Measurements from ENCODE around the gene PHF13. TPM values are rescaled to one million over a fixed set of nuclear protein-coding genes. Genes with fewer than 3 reads are reported as not detected.

Gene PHF13
- polyA plus RNA-seq (2013, experiment 1 of 2) = 26.7 TPM
- 22.6 TPM for polyA plus RNA-seq (2013, experiment 2 of 2)

DNA sequence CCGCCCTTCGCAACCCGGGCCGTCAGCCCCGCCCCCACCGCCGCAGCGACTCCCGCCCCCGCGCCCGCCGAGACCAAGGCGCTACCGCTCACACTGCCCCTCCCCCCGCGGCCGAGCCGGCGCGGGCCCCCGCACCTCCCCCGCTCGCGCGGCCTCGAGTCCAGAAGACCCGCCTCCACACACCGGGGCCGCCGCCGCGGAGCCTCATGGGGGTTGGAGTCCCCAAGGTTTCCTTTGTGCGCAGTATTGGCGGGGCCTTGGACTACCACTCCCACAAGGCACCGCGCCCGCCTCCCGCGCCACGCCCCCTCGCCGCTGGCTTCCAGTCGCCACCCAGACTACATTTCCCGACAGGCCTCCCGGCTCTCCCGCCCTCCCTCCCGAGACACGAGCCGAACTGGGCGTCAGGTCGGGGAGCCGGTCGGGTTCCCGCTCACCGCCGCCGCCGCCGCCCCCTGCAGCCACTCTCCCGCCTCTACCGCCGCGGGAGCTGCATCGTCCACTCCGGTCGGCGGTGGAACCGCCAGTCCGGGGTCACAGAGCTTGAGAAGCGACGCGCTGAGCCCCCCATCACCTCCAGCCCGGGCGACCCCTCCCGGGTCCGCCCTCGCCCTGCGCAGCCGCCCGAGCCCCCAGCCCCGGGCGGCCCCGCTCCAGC is at the start of gene PHF13:
TSS of gene PHF13 (plus strand) at position 371 of the 658 bp plus-strand sequence. CDS start 336 bp downstream, outside the sequence.
- Histone ChIP-seq H3K4me3 (ENCODE audit: extremely low read depth, insufficient read depth, low read length, poor library complexity, severe bottlenecking) (peak within 1 kb of the TSS; percentile 96), H3K4me1 (ENCODE audit: control insufficient read depth, insufficient read depth, low read length, poor library complexity, severe bottlenecking) (no peaks in the 10 kb centered on the region), H3K36me3 (ENCODE audit: control insufficient read depth, insufficient read depth, low read length) (peaks cover 23% of the 10 kb centered on the region), H3K9me3 (ENCODE audit: control insufficient read depth, low read length) (no peaks in the 10 kb centered on the region), H3K27ac (ENCODE audit: low read depth, low read length, severe bottlenecking) (peak within 1 kb of the TSS; percentile 72)
- 0% methylated on average over 40 to 50 of the region's 84 CpGs for WGBS, 2 experiments (ENCODE audit: insufficient coverage in 2 of 2)

DNA sequence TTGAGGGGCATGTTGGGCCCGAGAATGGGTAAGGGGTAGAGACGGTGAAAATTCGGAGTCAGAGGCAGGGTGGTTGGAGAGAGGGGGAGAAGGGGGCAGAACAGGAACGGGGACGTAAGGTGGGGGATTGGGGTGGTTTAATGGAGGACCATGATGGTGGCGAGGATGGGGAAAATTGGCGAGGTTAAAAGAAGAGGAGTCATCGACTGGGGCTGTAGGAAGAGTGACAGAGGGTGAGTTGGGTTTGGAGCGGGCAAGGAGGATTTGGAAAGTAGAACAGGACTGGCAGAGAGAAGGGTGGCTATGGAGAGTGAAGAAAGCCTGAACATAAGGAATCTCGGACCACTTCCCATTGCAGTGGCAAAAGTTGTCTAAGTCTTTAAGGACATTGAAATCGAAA is 44.5 kb upstream of the PHF13 start:
- Histone ChIP-seq H3K4me1 (ENCODE audit: control insufficient read depth, insufficient read depth, low read length, poor library complexity, severe bottlenecking) (no peaks in the 10 kb centered on the region), H3K36me3 (ENCODE audit: control insufficient read depth, insufficient read depth, low read length) (no peaks in the 10 kb centered on the region), H3K9me3 (ENCODE audit: control insufficient read depth, low read length) (no peaks in the 10 kb centered on the region), H3K4me3 (ENCODE audit: extremely low read depth, insufficient read depth, low read length, poor library complexity, severe bottlenecking) (no peak overlapping the region), H3K27ac (ENCODE audit: low read depth, low read length, severe bottlenecking) (no peak overlapping the region)
- 93% methylated on average over 11 of the region's 11 CpGs for WGBS, 2 experiments (ENCODE audit: insufficient coverage in 2 of 2)

DNA sequence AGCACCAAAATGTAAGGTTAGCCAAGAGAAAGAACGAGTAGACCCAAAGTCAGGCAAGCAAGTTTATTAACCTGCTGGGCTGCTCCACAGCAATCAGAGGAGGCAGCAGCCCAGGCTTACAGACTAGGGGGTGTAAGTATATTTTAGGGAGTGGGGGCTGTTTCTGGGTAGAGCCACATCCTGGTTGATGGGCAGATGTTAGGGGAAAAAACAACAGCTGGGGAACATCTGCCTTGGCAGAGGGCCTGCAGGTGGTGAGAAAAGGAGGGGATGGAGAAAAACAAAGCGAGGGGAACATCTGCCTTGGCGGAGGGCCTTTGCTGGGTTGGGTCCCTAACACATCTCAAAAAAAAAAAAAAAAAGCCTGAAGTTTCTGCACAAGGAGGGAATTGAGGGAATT is 43.4 kb upstream of the PHF13 start:
- WGBS, 2 experiments (ENCODE audit: insufficient coverage in 2 of 2) = 73 to 78% methylated on average over 1 to 2 of the region's 3 CpGs
- Histone ChIP-seq H3K4me1 (ENCODE audit: control insufficient read depth, insufficient read depth, low read length, poor library complexity, severe bottlenecking) (no peaks in the 10 kb centered on the region), H3K36me3 (ENCODE audit: control insufficient read depth, insufficient read depth, low read length) (no peaks in the 10 kb centered on the region), H3K4me3 (ENCODE audit: extremely low read depth, insufficient read depth, low read length, poor library complexity, severe bottlenecking) (no peak overlapping the region), H3K27ac (ENCODE audit: low read depth, low read length, severe bottlenecking) (no peak overlapping the region), H3K9me3 (ENCODE audit: control insufficient read depth, low read length) (no peaks in the 10 kb centered on the region)

DNA sequence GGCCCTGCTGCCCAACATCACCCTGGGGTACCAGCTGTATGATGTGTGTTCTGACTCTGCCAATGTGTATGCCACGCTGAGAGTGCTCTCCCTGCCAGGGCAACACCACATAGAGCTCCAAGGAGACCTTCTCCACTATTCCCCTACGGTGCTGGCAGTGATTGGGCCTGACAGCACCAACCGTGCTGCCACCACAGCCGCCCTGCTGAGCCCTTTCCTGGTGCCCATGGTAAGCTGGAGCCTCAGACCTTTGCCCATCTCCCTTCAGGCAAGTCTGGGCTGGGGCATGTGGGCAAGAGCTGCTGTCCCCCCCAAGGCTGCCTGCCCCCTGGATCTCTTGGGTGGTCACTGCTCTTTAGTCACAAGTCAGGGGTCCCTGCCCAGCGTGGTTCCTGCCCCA is 42.5 kb upstream of the PHF13 start:
- no peak overlapping the region for H3K4me3 ChIP-seq (ENCODE audit: extremely low read depth, insufficient read depth, low read length, poor library complexity, severe bottlenecking)
- H3K4me1 ChIP-seq (ENCODE audit: control insufficient read depth, insufficient read depth, low read length, poor library complexity, severe bottlenecking) = no peaks in the 10 kb centered on the region
- H3K27ac ChIP-seq (ENCODE audit: low read depth, low read length, severe bottlenecking) = no peak overlapping the region
- 62 to 68% methylated on average over 5 of the region's 5 CpGs for WGBS, 2 experiments (ENCODE audit: insufficient coverage in 2 of 2)
- no peaks in the 10 kb centered on the region for H3K9me3 ChIP-seq (ENCODE audit: control insufficient read depth, low read length)
- H3K36me3 ChIP-seq (ENCODE audit: control insufficient read depth, insufficient read depth, low read length) = no peaks in the 10 kb centered on the region

DNA sequence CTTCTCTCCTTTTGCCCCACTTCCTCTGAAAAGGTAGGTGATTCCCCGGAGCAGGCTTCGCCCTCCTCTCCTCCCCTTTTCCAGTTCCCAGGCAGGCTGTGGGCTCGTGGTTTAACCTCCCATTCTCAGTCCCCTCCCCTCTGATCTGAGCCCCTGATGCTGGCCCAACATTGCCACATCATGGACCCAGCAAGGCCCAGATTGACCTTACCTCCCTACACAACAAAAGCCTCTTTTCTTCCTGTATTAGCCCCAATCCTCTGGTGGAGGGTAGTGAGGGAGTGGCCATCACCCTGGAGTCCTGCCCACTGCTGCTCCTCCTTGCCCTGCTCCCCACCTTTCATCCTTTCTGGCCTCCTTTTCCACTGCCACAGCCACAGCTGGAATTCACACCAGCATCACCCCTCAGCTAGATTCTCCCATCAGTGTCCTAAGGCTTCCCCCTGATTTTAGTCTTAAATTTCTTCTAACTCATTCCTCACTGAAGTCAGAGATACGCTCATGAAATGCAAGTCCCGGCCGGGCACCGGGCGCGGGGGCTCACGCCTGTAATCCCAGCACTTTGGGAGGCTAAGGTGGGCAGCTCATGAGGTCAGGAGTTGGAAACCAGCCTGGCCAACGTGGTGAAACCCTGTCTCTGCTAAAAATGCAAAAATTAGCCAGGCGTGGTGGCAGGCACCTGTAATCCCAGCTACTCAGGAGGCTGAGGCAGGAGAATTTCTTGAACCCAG is 40.7 kb upstream of the PHF13 start:
- WGBS, 2 experiments (ENCODE audit: insufficient coverage in 2 of 2) = 82 to 86% methylated on average over 11 to 12 of the region's 12 CpGs

DNA sequence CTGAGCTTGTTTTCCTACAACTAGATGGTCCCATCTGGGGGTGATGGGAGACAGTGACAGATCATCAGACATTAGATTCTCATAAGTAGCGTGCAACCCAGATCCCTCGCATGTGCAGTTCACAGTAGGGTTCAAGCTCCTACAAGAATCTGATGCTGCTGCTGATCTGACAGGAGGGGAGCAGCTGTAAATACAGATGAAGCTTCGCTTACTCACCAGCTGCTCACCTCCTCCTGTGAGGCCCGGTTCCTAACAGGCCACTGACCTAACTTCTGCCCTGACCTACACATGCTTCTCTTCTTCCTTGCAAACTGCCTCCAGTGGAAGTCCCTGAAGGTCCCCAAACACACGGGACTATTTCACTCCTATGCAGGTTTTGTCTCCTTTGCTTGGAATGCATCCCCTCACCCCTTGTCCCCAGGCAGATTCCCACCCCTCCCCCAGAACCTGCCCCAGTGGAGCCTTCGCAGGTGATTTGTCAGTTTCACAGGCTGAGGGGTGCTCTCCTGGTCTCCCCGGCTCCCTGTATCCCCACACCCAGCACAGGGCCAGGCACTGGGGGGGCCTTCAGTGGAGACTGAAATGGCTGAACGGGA is 39.4 kb upstream of the PHF13 start:
- WGBS, 2 experiments (ENCODE audit: insufficient coverage in 2 of 2) = 65 to 69% methylated on average over 6 of the region's 8 CpGs
- Histone ChIP-seq H3K4me3 (ENCODE audit: extremely low read depth, insufficient read depth, low read length, poor library complexity, severe bottlenecking) (no peak overlapping the region), H3K27ac (ENCODE audit: low read depth, low read length, severe bottlenecking) (no peak overlapping the region), H3K4me1 (ENCODE audit: control insufficient read depth, insufficient read depth, low read length, poor library complexity, severe bottlenecking) (peaks cover 3% of the 10 kb centered on the region), H3K9me3 (ENCODE audit: control insufficient read depth, low read length) (no peaks in the 10 kb centered on the region), H3K36me3 (ENCODE audit: control insufficient read depth, insufficient read depth, low read length) (no peaks in the 10 kb centered on the region)

More for the DNA sequence above, 40.7 kb upstream of the PHF13 start:
- Histone ChIP-seq H3K4me1 (ENCODE audit: control insufficient read depth, insufficient read depth, low read length, poor library complexity, severe bottlenecking) (no peaks in the 10 kb centered on the region), H3K9me3 (ENCODE audit: control insufficient read depth, low read length) (no peaks in the 10 kb centered on the region), H3K27ac (ENCODE audit: low read depth, low read length, severe bottlenecking) (no peak overlapping the region), H3K36me3 (ENCODE audit: control insufficient read depth, insufficient read depth, low read length) (no peaks in the 10 kb centered on the region), H3K4me3 (ENCODE audit: extremely low read depth, insufficient read depth, low read length, poor library complexity, severe bottlenecking) (no peak overlapping the region)

DNA sequence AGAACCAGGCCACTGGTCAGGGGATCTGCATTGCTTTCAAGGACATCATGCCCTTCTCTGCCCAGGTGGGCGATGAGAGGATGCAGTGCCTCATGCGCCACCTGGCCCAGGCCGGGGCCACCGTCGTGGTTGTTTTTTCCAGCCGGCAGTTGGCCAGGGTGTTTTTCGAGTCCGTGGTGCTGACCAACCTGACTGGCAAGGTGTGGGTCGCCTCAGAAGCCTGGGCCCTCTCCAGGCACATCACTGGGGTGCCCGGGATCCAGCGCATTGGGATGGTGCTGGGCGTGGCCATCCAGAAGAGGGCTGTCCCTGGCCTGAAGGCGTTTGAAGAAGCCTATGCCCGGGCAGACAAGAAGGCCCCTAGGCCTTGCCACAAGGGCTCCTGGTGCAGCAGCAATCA is 38.7 kb upstream of the PHF13 start:
- 89% methylated on average over 14 of the region's 14 CpGs for WGBS, 2 experiments (ENCODE audit: insufficient coverage in 2 of 2)
- Histone ChIP-seq H3K36me3 (ENCODE audit: control insufficient read depth, insufficient read depth, low read length) (no peaks in the 10 kb centered on the region), H3K4me3 (ENCODE audit: extremely low read depth, insufficient read depth, low read length, poor library complexity, severe bottlenecking) (no peak overlapping the region), H3K9me3 (ENCODE audit: control insufficient read depth, low read length) (no peaks in the 10 kb centered on the region), H3K27ac (ENCODE audit: low read depth, low read length, severe bottlenecking) (no peak overlapping the region), H3K4me1 (ENCODE audit: control insufficient read depth, insufficient read depth, low read length, poor library complexity, severe bottlenecking) (peaks cover 7% of the 10 kb centered on the region)

DNA sequence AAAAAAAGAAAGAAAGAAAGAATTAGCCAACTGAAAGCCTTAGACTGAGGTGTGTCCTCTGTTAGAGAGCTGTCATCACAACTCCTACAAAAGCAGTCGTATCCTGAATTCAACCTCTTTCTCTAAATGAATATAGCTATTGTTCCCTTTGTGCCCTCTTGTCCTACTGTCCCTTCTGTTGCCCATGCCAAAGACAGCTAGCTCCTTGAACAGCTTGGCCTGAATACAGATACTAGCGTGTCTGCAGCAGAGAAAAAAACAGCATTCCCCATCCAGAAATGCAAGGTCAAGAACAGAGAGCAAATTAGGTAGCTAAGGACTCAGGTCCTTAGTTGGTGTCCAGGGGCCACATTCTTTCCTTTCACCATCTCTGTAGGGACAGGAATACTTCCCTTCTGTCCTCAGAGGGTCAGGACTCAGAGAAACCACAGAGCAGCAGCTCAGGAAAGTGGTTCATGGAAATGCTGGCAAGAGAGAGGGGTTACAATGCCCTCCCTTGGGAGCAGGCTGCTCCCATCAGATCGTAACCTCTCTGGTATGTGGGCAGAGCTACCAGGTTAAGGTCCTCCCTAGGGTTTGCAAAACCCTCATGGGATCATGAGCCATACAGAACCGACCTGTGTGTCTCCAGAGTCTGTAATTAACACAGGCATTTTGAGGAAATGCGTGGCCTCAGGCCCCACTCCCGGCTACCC is 35.6 kb upstream of the PHF13 start:
- 87 to 90% methylated on average over 5 of the region's 6 CpGs for WGBS, 2 experiments (ENCODE audit: insufficient coverage in 2 of 2)
- Histone ChIP-seq H3K4me3 (ENCODE audit: extremely low read depth, insufficient read depth, low read length, poor library complexity, severe bottlenecking) (no peak overlapping the region), H3K27ac (ENCODE audit: low read depth, low read length, severe bottlenecking) (no peak overlapping the region), H3K9me3 (ENCODE audit: control insufficient read depth, low read length) (no peaks in the 10 kb centered on the region), H3K4me1 (ENCODE audit: control insufficient read depth, insufficient read depth, low read length, poor library complexity, severe bottlenecking) (peaks cover 20% of the 10 kb centered on the region), H3K36me3 (ENCODE audit: control insufficient read depth, insufficient read depth, low read length) (peaks cover 11% of the 10 kb centered on the region)

DNA sequence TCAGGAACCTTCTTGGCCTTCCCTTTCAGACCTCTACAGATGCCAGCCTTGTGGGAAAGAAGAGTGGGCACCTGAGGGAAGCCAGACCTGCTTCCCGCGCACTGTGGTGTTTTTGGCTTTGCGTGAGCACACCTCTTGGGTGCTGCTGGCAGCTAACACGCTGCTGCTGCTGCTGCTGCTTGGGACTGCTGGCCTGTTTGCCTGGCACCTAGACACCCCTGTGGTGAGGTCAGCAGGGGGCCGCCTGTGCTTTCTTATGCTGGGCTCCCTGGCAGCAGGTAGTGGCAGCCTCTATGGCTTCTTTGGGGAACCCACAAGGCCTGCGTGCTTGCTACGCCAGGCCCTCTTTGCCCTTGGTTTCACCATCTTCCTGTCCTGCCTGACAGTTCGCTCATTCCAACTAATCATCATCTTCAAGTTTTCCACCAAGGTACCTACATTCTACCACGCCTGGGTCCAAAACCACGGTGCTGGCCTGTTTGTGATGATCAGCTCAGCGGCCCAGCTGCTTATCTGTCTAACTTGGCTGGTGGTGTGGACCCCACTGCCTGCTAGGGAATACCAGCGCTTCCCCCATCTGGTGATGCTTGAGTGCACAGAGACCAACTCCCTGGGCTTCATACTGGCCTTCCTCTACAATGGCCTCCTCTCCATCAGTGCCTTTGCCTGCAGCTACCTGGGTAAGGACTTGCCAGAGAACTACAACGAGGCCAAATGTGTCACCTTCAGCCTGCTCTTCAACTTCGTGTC is 34.7 kb upstream of the PHF13 start:
- Histone ChIP-seq H3K4me1 (ENCODE audit: control insufficient read depth, insufficient read depth, low read length, poor library complexity, severe bottlenecking) (peaks cover 20% of the 10 kb centered on the region), H3K27ac (ENCODE audit: low read depth, low read length, severe bottlenecking) (peak overlapping the region; percentile 88), H3K9me3 (ENCODE audit: control insufficient read depth, low read length) (no peaks in the 10 kb centered on the region), H3K36me3 (ENCODE audit: control insufficient read depth, insufficient read depth, low read length) (peaks cover 11% of the 10 kb centered on the region), H3K4me3 (ENCODE audit: extremely low read depth, insufficient read depth, low read length, poor library complexity, severe bottlenecking) (peak overlapping the region; percentile 90)
- 93 to 96% methylated on average over 14 of the region's 14 CpGs for WGBS, 2 experiments (ENCODE audit: insufficient coverage in 2 of 2)
